Erythroblast (primary cell): ENCODE data around the gene SRRD.

Source experiments
- GATA1 ChIP-seq: IDR thresholded peaks from 2 replicates; pipeline ENCODE4 v1.6.1; 2011; ENCODE audit warnings: low read depth, mild to moderate bottlenecking, control low read depth, low read length, moderate library complexity
- POLR2A ChIP-seq: IDR thresholded peaks from 2 replicates; pipeline ENCODE4 v1.6.1; 2011; ENCODE audit warnings: mild to moderate bottlenecking, low read length

GRCh38 chr22:26483043-26483438 lies 636 bp upstream of the SRRD start:
- no peak for TF ChIP-seq POLR2A
- TF ChIP-seq GATA1 = no peak
